Renal pelvis (tissue), 4 donors: ENCODE data around the gene SLFN12L. TPM values are rescaled to one million over a fixed set of nuclear protein-coding genes. Genes with fewer than 3 reads are reported as not detected.
"Not testable (repeated sequence)": the region's sequence is repeated elsewhere in the genome, so short reads cannot be mapped to it uniquely, and the experiment has no call there.

Source experiments
- DNase-seq: peaks from one replicate; pipeline ENCODE4 v3.0.0-alpha.2; 2013
- polyA plus RNA-seq, 3 donors: library from polyadenylated mRNA; unstranded; fragments of 120-200 nt; gene quantifications; one replicate each; pipeline ENCODE4 v1.2.1, GENCODE V29; 2013; ENCODE audit not compliant: insufficient read length in 3 of 3

The SLFN12L gene
- polyA plus RNA-seq, 3 donors, result 0.11 to 0.30 (median 0.22) TPM

GRCh38 chr17:35543856-35544255 lies 6.4 kb upstream of the SLFN12L start:
- DNase-seq, result no peak

GRCh38 chr17:35542990-35543389 lies 5.5 kb upstream of the SLFN12L start:
- DNase-seq, result no peak

- no peak for DNase-seq
Measured at GRCh38 chr17:35541434-35541833, 4.0 kb upstream of the SLFN12L start.

GRCh38 chr17:35540589-35541404 lies 3.3 kb upstream of the SLFN12L start:
- DNase-seq, result no peak

- DNase-seq, result no peak
Measured at GRCh38 chr17:35539659-35540026, 2.2 kb upstream of the SLFN12L start.

GRCh38 chr17:35536664-35537171 lies 760 bp downstream of the SLFN12L start:
- DNase-seq, result no peak

GRCh38 chr17:35535406-35535805 lies 2.1 kb downstream of the SLFN12L start:
- not testable (repeated sequence) for DNase-seq

GRCh38 chr17:35534576-35535093 lies 2.8 kb downstream of the SLFN12L start:
- no peak for DNase-seq

GRCh38 chr17:35531160-35531559 lies 6.3 kb downstream of the SLFN12L start:
- no peak for DNase-seq

- DNase-seq, result no peak
Measured at GRCh38 chr17:35529866-35530265, 7.6 kb downstream of the SLFN12L start.

GRCh38 chr17:35529326-35529725 lies 8.2 kb downstream of the SLFN12L start:
- not testable (repeated sequence) for DNase-seq

GRCh38 chr17:35523296-35523695 lies 14.2 kb downstream of the SLFN12L start:
- no peak for DNase-seq

- not testable (repeated sequence) for DNase-seq
Measured at GRCh38 chr17:35521654-35522256, 15.7 kb downstream of the SLFN12L start.

- DNase-seq, result no peak
Measured at GRCh38 chr17:35521150-35521549, 16.3 kb downstream of the SLFN12L start.

- DNase-seq, result no peak
Measured at GRCh38 chr17:35519906-35520442, 17.5 kb downstream of the SLFN12L start.

GRCh38 chr17:35519439-35519838 lies 18.0 kb downstream of the SLFN12L start:
- DNase-seq, result no peak

- DNase-seq, result not testable (repeated sequence)
Measured at GRCh38 chr17:35518431-35518830, 19.0 kb downstream of the SLFN12L start.

GRCh38 chr17:35515027-35515426 lies 22.5 kb downstream of the SLFN12L start:
- no peak for DNase-seq

GRCh38 chr17:35514564-35514963 lies 22.9 kb downstream of the SLFN12L start:
- DNase-seq, result no peak

GRCh38 chr17:35510052-35510451 lies 27.4 kb downstream of the SLFN12L start:
- no peak for DNase-seq

GRCh38 chr17:35507714-35508113 lies 29.8 kb downstream of the SLFN12L start:
- DNase-seq, result not testable (repeated sequence)

GRCh38 chr17:35499548-35499947 lies 37.9 kb downstream of the SLFN12L start:
- no peak for DNase-seq
